Superior temporal gyrus (tissue), 1 donor: Measurements from ENCODE around the gene CUEDC1.
"Not testable (repeated sequence)": the region's sequence is repeated elsewhere in the genome, so short reads cannot be mapped to it uniquely, and the experiment has no call there.

Experiments used
- DNase-seq: peaks from one replicate; pipeline ENCODE4 v3.0.0-alpha.2; 2016; ENCODE audit errors: extremely low spot score

The CUEDC1 gene

DNA sequence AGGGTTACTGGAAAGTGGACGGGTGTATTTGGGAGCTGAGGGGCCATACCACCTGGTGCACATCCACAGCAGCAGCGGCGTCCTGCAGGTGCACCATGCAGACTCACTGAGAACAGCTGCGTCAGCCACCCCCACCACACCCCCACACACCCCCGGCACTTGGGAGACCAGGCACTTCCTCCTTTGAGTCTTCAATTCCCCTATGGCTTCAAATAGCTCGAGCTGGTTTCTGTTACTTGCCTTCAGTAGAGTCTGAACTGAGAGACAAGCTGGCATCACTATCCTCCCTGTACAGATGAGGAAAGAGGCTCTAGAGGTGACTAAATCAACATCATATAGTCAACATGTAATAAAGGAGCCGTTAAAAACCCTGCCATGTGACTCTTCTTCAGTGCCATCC, 15.4 kb downstream of the CUEDC1 start:
- peak; percentile 44 for DNase-seq

DNA sequence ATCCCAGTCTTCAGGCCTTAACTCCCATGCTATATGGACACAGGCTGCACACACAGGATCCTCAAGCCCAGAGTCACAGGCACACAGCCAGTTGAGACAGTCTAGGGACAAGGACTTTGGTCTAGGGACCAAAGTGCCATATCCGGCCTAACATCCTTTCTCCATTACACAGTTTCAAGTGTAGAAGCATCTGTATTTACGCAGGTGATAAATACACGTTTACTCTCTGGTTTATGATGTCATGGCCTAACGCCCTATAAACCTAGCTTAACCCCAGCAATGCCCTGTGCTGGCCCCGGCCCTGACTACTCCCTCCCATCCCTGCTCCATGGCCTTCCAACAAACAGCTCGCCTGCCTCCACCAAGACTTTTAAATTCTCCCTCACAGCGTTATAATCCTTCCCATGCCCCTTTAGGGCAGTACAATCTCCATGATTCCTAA, 17.1 kb downstream of the CUEDC1 start:
- no peak for DNase-seq

DNA sequence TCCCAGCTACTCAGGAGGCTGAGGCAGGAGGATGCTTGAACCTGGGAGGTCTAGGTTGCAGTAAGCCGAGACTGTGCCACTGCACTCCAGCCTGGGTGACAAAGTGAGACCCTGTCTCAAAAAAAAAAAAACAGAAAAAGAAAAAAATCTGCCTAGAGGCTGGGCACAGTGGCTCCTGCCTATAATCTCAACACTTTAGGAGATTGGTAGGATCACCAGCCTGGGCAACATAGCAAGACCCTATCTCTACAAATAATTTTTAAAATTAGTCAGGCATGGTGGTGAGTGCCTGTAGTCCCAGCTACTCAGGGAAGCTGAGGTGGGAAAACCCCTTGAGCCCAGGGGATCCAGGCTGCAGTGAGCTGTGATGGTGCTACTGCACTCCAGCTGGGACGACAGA, 17.7 kb downstream of the CUEDC1 start:
- no peak for DNase-seq

DNA sequence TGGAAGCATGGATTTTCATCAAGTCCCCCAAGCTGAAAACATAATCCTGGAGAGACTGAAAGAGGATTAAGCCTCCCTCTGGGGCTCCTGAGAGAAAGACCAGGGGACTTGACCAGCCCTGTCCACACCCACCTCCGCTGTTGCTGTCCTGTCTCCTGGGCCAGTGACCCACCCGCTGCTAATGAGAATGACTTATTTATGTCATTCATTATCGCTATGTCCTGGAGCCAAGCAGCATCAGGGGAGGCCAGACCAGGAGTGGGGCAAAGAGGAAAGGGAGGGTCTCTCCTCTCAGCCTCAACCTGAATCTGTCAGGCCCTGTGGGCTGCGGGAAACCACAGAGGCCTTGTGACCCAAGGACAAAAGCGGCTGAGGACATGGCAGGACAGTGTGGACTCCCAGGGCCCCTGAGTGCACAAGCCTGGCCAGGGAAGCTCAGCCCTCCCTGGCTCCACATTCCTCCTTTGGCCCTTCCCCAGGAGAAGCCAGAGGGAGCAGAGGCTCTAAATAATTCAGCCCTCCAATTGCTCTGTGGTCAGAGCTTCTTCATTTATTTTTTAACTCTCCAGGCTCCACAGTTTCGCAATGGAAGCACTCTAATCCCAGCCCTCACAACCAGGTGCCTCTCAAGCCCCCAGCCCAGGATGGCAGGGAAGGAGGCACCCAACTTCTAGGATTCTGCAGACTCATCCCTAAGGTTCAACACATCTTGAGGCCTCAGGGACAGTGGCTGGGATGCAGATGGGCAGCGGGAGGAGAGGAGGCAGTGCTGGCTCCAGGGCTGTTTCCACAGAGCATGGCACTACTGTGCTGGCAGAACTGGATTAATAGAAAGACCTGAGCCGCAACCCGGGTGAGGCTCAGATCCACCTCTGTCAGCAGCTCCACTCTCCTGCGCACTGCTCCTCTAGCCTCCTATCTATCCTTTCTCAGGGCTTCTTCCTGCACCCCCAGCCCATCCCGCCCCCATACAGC, 19.1 kb downstream of the CUEDC1 start:
- DNase-seq = no peak

DNA sequence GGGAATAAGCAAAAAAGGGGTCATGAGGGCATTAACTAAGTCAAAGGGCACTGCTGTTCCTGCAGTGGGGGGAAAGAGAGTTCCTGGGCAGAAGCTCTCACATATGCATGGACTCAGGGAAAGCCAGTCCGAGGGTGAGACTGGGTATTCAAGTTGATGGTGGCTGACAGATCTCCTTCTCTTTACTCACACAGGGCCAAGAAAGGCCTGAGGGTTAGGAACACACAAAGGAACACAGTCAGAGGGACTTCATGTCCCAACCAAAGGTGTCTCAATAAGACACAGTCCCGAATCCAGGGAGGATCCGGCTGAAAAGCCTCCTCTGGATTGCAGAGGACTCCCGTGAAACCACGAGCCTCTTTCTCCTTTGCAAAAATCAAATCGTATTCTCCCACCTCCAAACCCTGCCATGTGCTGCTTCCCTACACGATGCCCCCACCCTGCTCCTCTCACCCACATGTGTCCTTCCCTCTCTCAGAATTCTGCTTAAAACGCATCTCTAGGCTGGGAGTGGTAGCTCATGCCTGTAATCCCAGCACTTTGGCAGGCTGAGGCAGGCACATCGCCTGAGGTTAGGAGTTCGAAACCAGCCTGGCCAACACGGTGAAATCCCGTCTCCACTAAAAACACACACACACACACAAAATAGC, 23.6 kb downstream of the CUEDC1 start:
- DNase-seq = no peak

DNA sequence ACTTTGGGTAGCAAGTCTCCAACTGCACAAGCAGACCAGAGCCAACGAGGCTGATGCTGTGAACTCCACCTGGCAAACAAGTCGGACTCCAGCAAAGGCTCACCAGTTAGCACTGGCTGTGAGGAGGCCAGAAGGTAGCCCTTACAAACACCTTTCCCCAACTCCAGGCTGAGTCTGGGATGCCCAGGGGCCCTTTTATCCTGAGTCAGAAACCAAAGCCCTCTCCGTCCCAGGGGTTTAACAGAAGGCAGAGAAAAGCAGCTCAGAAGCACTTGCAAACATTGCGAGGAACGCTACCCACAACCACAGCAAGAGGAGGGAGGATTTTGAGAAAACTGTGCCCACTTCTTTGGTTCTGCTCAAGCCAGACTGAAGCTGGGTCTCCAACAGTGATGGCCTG, 25.0 kb downstream of the CUEDC1 start:
- no peak for DNase-seq

DNA sequence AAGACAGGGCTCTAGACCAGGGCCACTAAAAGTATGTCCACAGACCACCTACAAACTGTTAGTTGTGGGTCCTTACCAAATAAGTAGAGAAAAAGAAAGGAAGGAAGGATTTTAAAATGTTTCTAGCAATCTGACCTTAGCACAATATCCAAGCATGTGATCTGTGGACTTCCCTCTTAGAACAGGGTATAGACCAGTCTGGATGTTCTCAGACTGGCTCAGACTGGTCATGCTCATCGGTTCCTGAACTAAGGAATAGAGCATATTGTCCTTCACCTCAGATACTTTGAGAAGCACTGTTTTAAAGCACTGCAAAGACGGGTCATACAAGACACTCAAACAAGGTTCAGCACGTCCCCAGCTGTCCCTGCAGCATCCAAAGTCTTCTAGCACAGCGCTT, 25.8 kb downstream of the CUEDC1 start:
- DNase-seq = peak; percentile 80

DNA sequence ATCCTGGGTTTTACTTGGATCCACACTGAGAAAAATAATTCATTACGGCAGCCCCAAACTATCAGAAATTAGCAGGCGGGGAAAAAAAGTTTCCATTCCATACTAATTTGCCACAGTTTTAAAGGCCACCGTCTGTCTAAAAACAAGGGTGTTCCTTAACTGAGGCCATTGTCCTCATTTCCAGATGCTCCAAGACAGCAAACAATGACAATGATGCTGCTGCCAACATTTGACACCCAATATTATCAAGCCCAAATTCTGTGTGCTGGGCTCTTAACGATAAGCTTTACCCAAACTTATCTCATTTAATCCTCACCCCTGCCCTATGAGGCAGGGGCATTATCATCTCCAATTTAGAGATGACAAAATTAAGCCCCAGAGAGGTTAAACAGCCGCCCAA, 26.3 kb downstream of the CUEDC1 start:
- DNase-seq = no peak

DNA sequence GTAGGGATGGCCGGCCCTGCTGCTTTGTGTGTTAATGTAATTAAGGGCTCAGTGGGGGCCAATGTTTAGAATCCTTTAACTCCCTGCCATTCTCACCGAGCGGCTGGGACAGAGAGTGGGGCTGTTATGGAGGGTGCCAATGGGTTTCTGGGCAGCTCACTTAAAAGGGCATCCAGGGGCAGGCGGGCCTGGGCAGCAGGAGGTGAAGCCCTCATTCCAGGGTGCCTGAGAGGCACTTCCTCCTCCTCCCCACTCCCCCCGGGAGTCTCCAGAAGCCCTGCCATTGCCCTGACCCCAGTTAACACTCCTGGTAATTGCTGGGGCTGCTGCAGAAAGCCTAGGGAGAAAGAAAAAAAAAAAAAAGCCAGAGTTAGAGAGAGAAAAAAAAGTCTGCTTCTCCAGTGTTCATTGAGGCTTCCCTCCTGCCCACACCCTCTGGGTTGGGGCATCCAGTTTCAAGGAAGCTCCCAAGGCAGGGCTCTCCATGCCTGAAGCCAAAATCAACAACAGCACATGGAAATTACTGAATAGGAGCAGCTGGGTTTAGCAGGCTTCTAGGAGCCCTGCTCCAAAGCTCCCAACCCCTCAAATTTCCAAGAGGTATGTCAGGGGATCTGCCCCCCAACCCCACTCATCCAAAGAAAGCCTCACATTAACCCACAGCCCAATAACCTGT, 28.0 kb downstream of the CUEDC1 start:
- DNase-seq = peak; percentile 87

DNA sequence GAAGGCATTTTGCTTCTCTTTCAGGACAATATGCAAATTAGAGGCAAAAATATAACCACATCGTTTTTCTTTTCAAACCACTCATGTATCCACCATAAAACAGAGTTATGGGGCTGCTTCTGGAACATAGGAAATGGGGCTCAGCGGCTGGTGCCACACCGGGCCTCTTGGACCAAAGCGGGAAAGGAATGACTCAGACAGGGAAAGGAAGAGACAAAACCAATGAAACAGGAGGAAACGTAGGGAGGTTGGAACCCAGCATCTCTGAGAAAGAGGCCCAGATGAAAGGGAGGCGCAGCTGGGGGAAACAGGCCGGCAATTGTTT, 28.5 kb downstream of the CUEDC1 start:
- no peak for DNase-seq

DNA sequence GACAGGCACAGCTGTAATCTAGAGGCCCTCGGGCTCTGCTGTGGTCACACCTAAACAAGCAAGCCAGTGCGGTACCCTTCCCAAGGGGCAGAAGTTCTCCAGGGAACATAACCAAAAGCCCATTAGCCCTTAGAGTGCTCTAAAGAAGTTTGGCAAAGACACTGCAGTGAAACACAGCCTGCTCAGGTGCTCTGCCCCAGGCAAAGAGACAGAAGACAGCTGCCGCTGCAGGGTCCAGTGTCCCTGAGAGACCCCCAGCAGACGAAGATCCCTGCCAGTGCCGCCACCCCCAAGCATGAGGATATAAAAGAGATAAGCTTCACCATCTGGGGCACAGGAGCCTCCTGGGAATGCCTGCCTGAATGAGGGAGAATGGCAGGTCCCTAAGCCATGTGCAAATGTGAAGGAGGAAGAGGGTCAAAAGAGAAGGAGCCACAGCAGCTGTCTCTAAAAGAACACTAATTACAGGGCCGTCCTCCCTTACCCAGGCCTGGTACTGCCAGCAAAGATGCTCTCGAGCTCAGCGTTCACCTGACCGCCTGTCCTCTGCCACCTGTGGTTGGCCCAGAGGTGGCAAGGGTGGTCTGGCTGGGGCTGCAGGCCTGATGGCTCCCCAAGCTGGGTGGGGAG, 29.7 kb downstream of the CUEDC1 start:
- DNase-seq = no peak

DNA sequence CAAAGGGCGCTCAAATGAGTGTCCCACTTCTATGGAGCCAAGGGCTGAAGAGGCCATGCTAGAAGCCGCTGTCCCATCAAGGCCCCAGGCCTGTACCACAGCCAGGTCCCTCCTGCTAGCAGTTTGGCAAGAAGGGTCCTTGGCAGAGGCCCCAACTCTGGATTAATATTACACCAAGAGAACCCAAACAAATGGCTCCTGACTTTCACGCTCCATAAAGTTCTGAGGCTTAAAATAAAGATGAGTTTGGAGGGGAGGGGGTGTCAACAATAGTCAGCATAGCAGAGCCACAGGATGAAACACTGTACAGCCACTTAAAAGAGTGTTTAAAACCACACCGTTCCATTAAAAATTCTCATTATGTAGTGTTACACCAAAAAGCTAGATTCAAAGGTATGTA, 30.5 kb downstream of the CUEDC1 start:
- DNase-seq = no peak

DNA sequence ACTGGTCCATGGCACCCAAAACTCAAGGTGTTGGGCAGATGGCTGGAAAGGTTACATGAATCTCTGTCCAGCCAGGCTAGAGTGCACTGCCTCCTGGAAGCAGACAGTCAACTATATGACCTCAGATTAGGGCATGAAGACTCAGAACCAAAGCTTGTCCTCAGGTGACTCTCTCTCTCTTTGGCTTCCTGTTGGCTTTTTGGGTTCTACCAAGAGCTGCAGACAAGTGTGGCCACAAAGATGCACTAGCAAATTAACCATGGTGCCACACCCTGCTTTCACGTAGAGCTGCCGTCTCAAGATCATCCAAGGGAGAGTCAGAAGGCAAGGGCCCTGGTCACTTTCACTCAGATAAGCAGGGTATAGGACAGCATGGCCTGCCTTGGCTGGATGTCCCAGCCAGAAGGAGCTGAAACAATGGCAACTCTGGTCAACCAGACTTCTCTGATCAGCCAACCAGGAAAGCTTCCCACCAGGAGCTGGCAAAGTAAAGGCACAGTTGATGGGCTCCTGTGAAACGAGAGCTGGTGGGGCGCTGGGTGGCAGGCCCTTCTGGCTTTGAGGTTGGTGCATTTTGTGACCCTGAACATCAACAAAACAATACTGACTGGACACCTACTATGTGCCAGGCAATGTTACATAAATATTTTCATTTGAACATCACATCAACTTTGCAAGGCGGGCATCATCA, 31.9 kb downstream of the CUEDC1 start:
- DNase-seq = no peak

DNA sequence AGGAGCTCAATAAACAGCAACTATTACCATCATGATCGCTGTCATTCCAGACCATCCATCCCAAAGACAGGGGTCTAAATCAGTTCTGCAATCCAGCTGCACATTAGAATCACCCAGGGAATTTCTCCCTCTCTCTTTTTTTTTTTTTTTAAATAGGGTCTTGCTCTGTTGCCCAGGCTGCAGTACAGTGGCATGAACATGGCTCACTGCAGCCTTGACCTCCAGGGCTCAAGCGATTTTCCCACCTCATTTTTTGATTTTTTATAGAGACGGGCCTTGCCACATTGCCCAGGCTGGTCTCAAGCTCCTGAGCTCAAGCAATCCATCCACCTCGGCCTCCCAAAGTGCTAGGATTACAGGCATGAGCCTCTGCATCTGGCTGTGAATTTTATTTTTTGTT, 32.5 kb downstream of the CUEDC1 start:
- DNase-seq = not testable (repeated sequence)

DNA sequence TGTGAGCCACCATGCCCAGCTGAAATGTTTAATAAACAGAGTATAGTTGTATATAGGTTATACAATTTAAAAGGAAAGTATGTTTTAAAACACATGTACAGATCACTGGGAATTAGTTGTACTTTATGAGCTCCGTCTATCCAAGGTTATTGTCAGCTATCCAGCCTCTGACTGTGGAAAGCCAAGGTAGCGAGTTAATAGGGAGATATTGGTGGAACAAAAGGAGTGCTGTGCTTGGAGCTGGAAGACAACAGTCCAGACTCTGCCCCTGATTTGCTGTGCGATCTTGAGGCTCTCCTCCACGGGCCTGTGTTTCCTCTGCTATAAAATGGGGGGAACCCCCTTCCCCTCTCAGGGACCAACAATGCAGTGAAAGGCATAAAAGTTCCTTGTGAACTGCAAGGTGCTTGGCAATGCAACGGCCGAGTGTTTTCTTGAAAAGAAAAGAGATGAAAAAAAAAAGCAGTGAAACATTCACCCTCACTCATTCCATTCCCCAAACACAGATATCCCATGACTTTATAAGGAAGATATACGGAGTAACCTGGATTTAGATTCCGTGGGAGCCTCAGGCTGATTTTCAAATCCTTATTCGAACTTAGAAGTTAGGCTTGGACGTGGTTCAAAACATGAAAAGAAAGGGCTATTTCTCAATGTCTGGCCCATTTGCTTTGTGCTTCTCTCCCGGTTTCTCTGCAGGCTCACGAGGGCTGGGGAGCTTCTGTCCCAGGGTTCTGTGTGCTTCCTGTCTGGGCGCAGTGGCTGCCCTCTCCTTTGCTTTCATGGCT, 34.1 kb downstream of the CUEDC1 start:
- peak; percentile 78 for DNase-seq

DNA sequence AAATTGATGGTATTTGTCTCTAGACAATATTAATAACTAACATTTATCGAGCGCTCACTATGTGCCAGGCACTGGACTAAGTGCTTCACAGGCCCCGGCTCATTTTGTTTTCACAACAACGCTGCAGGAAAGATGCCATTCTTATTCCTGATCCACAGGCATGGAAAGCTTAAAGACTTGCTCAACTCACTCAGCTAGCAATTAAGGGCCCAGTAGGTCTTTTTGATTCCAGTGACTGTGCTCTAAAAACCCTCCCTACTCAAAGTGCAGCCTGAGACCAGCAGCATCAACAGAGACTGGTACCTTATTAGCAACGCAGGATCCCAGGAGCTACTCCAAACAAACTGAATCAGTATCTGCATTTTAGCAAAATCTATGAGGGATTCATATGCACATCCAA, 35.3 kb downstream of the CUEDC1 start:
- peak; percentile 43 for DNase-seq

DNA sequence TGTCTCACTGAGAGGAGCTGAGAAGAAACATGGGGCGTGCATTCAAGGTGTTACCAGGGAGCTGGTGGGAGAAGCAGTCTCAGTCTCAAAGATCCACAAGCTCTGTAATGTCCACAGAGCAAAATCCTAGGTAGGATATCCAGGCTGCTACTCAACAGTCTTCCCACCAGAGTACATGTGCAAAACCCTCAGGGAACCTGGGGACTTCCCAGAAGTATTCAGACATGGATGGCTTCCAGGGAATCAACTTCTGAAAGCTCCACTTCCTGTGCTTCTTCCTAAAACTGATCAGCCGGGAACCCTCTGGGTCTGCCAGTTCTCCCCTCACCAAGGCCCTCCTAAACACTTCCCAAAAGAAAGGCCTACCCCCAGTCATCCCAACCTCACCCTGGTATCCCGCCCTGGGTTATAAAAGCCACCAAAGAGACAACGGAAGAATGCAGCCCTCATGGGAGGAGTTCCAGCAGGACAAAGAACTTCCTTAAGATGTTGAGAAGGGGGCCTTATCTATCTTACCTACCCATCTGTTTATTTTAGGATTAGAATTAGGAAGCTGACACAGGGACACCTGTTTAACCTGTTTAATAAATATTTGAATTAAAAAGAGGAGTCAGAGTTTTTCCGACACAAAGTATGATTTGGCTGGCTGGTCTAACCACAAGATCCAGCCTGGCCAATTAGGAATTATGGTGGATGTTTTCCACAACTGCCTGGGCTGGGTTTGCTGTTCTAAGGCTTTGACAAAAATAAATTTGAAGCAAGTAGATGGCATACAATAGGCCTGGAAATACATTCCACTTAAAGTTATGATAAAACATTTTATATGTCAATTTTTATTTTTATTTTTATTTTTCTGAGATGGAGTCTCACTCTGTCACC, 37.0 kb downstream of the CUEDC1 start:
- no peak for DNase-seq

DNA sequence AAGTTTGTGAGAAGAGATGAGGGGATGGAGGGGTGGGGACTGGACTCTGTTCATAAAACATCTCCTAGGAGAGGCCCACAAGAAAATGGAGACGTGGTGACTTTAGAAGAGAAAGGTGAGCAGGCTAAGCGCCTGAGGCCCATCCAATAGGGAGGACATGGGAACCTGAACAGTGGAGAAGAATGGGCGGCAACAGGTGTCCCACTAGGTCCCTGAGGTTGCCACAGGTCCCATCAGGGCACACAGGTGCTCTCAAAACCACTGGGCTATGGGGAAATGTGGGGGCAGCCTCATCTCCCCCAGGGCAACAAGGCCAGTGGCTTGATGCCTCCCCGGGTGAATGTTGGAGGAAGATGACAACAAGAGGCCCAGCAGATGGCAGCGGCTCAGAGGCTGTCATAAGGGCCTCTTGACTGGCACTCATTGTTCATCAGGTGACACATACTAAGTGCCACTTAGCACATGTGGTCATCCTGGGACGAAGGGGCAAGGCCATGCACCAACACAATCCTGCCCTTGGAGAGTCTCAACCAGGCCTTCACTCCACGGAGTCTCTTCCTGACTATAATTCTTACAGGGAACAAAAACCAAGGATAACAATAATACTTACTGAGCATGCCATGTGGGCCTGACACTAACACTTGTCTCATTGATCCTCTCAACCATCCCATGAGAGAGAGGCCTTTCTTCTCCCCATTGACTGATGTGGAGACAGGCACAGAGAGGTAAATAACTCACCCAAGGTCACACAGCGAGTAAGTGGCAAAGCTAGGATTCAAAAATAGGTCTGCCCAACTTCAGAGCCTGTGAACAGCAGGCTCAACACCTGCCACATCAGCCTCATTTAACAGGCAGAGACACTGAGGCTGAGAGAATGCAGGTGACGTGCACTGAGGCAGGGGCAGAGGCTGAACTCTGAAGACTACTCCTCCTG, 38.0 kb downstream of the CUEDC1 start:
- DNase-seq = peak; percentile 86
